Activated naive CD4-positive, alpha-beta T cell treated with anti-CD3 and anti-CD28 coated beads, Interleukin-2, amount 10 ng/mL, durations not matched to agents 7 days and 5 days (primary cell): ENCODE data around the gene MVK.

Experiments
- CTCF ChIA-PET: fragments of 350-600 bp; sonication (Branson Sonifier 250); formaldehyde crosslinking; loops from one replicate; lab custom pipeline; 2021; ENCODE audit warnings: antibody characterized with exemption; lab: Charles Lee
- DNase-seq: peaks from one replicate; pipeline ENCODE4 v3.0.0-alpha.2; 2020
- H3K27ac Mint-ChIP-seq: one replicate; pipeline ENCODE4 v1.8.0; 2021; ENCODE audit warnings: mild to moderate bottlenecking, moderate library complexity, mixed read lengths
- H3K27me3 Mint-ChIP-seq: one replicate; pipeline ENCODE4 v1.8.0; 2021; ENCODE audit warnings: mild to moderate bottlenecking, mixed read lengths
- H3K36me3 Mint-ChIP-seq: one replicate; pipeline ENCODE4 v1.8.0; 2021; ENCODE audit warnings: mixed read lengths
- H3K4me1 Mint-ChIP-seq: one replicate; pipeline ENCODE4 v1.8.0; 2021; ENCODE audit warnings: mixed read lengths
- H3K4me3 Mint-ChIP-seq: one replicate; pipeline ENCODE4 v1.8.0; 2021; ENCODE audit warnings: mild to moderate bottlenecking, moderate library complexity, mixed read lengths
- H3K9me3 Mint-ChIP-seq: one replicate; pipeline ENCODE4 v1.8.0; 2021; ENCODE audit warnings: mixed read lengths

Gene MVK

GRCh38 chr12:109637348-109637747, 63.8 kb downstream of the MVK start:
- Mint-ChIP-seq H3K4me3 (no peak overlapping the region), H3K9me3 (peaks cover 4% of the 10 kb centered on the region), H3K27me3 (peaks cover 11% of the 10 kb centered on the region), H3K27ac (no peak overlapping the region), H3K36me3 (no peaks in the 10 kb centered on the region), H3K4me1 (no peaks in the 10 kb centered on the region)
- no peak for DNase-seq
- CTCF ChIA-PET = no interaction called here

GRCh38 chr12:109637996-109638395, 64.4 kb downstream of the MVK start:
- H3K27me3 Mint-ChIP-seq = peaks cover 11% of the 10 kb centered on the region
- DNase-seq = no peak
- no peaks in the 10 kb centered on the region for H3K36me3 Mint-ChIP-seq
- no peak overlapping the region for H3K4me3 Mint-ChIP-seq
- no peaks in the 10 kb centered on the region for H3K4me1 Mint-ChIP-seq
- CTCF ChIA-PET = interaction anchor here (1.2 kb wide), 1 partner anchor 120 kb away, joined by 3 read pairs; no protein-coding TSS in a partner anchor
- H3K9me3 Mint-ChIP-seq = peaks cover 4% of the 10 kb centered on the region
- no peak overlapping the region for H3K27ac Mint-ChIP-seq

DNA sequence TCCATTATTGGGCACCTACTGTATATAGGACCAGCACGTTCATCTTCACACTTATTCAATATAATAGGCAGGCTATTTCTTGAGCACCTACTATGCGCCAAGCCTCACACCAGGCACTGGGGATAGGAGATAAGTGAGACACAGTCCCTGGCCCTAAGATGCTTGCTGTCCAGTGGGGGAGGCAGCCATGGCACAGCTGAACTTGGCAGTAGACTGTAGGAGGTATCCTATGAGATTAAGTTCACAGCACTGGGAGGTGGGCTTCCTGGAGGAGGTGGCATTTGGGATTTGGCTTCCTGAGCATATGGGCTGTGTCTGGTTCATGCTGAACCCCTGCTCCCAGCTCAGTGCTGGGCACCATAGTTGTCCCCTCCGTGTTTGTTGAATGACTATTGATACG, 65.1 kb downstream of the MVK start:
- H3K4me3 Mint-ChIP-seq = no peak overlapping the region
- no peaks in the 10 kb centered on the region for H3K4me1 Mint-ChIP-seq
- no peaks in the 10 kb centered on the region for H3K36me3 Mint-ChIP-seq
- H3K27ac Mint-ChIP-seq = no peak overlapping the region
- CTCF ChIA-PET = interaction anchor here (1.2 kb wide), 1 partner anchor 121 kb away, joined by 3 read pairs; no protein-coding TSS in a partner anchor
- DNase-seq = no peak
- H3K27me3 Mint-ChIP-seq = peaks cover 11% of the 10 kb centered on the region
- peaks cover 1% of the 10 kb centered on the region for H3K9me3 Mint-ChIP-seq

DNA sequence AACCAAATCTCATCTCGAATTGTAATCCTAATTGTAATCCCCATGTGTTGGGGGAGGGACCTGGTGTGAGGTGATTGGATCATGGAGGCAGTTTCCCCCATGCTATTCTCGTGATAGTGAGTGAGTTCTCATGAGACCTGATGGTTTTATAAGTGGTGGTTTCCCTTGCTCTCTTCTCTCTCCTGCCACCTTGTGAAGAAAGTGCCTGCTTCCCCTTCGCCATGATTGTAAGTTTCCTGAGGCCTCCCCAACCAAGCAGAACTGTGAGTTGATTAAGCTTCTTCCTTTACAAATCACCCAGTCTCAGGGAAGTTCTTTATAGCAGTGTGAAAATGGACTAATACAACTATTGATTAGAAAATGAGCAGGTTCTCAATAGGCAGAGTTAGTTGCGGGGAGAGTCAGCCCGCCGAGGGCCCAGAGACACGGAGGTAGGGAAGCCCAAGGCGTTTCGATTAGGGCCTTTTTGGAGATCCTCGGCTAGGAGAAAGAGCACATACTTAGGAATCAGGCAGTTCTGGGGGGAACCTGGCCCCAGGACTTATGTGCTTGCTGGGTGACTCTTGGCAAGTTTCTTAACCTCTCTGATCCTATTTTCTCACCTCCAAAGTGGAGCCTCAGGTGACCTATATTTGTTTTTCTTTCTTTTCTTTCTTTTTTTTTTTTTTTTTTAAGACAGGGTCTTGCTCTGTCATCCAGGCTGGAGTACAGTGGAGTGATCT, 65.7 kb downstream of the MVK start:
- peaks cover 11% of the 10 kb centered on the region for H3K27me3 Mint-ChIP-seq
- H3K4me3 Mint-ChIP-seq = no peak overlapping the region
- DNase-seq = no peak
- H3K27ac Mint-ChIP-seq = no peak overlapping the region
- no peaks in the 10 kb centered on the region for H3K36me3 Mint-ChIP-seq
- CTCF ChIA-PET = no interaction called here
- no peaks in the 10 kb centered on the region for H3K9me3 Mint-ChIP-seq
- no peaks in the 10 kb centered on the region for H3K4me1 Mint-ChIP-seq

- H3K9me3 Mint-ChIP-seq = no peaks in the 10 kb centered on the region
- CTCF ChIA-PET = no interaction called here
- no peak for DNase-seq
- no peak overlapping the region for H3K27ac Mint-ChIP-seq
- peaks cover 15% of the 10 kb centered on the region for H3K27me3 Mint-ChIP-seq
- H3K4me3 Mint-ChIP-seq = no peak overlapping the region
- no peaks in the 10 kb centered on the region for H3K36me3 Mint-ChIP-seq
- no peaks in the 10 kb centered on the region for H3K4me1 Mint-ChIP-seq
These were observed 67.4 kb downstream of the MVK start for GRCh38 chr12:109640961-109641360.

- no peak for DNase-seq
- CTCF ChIA-PET = no interaction called here
- H3K4me3 Mint-ChIP-seq = no peak overlapping the region
- H3K36me3 Mint-ChIP-seq = no peaks in the 10 kb centered on the region
- H3K27me3 Mint-ChIP-seq = peaks cover 15% of the 10 kb centered on the region
- no peaks in the 10 kb centered on the region for H3K9me3 Mint-ChIP-seq
- no peaks in the 10 kb centered on the region for H3K4me1 Mint-ChIP-seq
- no peak overlapping the region for H3K27ac Mint-ChIP-seq
These were observed 67.8 kb downstream of the MVK start for GRCh38 chr12:109641422-109641821.

DNA sequence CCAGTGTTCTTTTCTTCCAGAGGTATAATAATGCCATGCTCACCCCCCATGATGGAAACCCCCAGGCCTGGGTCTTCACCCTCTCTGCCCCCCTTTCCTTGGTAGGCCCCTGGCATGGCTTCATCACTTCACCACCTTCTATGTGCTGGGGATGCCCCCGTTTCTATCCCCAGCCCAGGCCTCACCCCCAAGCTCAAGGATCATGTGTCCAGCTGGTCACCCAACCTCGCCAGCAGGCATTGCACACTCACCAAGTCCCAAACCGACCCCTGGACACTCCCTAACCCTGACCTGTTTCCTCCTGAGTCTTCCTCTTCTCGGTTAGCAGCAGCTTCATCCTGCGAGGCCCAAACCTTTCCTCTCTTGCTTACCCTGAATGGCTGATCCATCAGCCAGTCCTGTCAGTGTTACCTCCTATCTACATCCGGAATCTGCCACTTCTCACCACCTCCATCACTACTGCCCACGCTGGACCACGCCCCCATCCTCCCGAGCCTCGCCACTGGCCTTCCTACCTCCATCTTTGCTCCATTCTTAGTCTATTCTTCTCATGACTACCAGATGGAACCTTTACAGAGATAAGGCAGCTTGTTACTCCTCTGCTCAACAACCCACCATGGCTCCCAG, 69.0 kb downstream of the MVK start:
- no peaks in the 10 kb centered on the region for H3K36me3 Mint-ChIP-seq
- CTCF ChIA-PET = no interaction called here
- no peak for DNase-seq

GRCh38 chr12:109645194-109645593, 71.6 kb downstream of the MVK start:
- no peaks in the 10 kb centered on the region for H3K9me3 Mint-ChIP-seq
- H3K27me3 Mint-ChIP-seq = peaks cover 15% of the 10 kb centered on the region
- no peak overlapping the region for H3K27ac Mint-ChIP-seq
- H3K4me1 Mint-ChIP-seq = no peaks in the 10 kb centered on the region
- DNase-seq = no peak
- H3K4me3 Mint-ChIP-seq = no peak overlapping the region
- CTCF ChIA-PET = no interaction called here
- no peaks in the 10 kb centered on the region for H3K36me3 Mint-ChIP-seq

More for the DNA sequence above, 69.0 kb downstream of the MVK start:
- Mint-ChIP-seq H3K9me3 (no peaks in the 10 kb centered on the region), H3K4me3 (no peak overlapping the region), H3K27me3 (peaks cover 17% of the 10 kb centered on the region), H3K27ac (no peak overlapping the region), H3K4me1 (no peaks in the 10 kb centered on the region)

GRCh38 chr12:109645708-109646107, 72.1 kb downstream of the MVK start:
- Mint-ChIP-seq H3K36me3 (no peaks in the 10 kb centered on the region), H3K4me1 (no peaks in the 10 kb centered on the region), H3K27me3 (peaks cover 18% of the 10 kb centered on the region), H3K27ac (no peak overlapping the region), H3K9me3 (no peaks in the 10 kb centered on the region), H3K4me3 (no peak overlapping the region)
- no peak for DNase-seq
- CTCF ChIA-PET = no interaction called here
